HL-60 (cell line): ENCODE results near the gene FCRL2.

Experiments
- DNase-seq, 2 experiments: peaks; one replicate each; pipeline ENCODE4 v3.0.0-alpha.2; 2010 to 2020; ENCODE audit warnings: low read depth in 1 of 2, low spot score in 1 of 2
- H3K27ac ChIP-seq: fragments of 250-450 bp; sonication (Bioruptor Pico); replicated peaks from 2 replicates; pipeline ENCODE4 v1.5.1; 2020; ENCODE audit warnings: mild to moderate bottlenecking, moderate library complexity
- H3K27me3 ChIP-seq: fragments of 250-450 bp; sonication (Bioruptor Pico); 2 replicates; pipeline ENCODE4 v1.5.1; 2021; ENCODE audit warnings: mild to moderate bottlenecking, moderate library complexity; ENCODE audit not compliant: insufficient read depth, poor library complexity, severe bottlenecking
- H3K4me3 ChIP-seq: replicated peaks from 2 replicates; pipeline ENCODE4 v1.5.1; 2011; ENCODE audit warnings: mild to moderate bottlenecking, control low read depth, low read length; ENCODE audit not compliant: insufficient read depth
- GABPA ChIP-seq: IDR thresholded peaks from 2 replicates; pipeline ENCODE4 v1.6.1; 2012; ENCODE audit warnings: low read depth
- POLR2AphosphoS5 ChIP-seq: IDR thresholded peaks from 2 replicates; pipeline ENCODE4 v1.6.1; 2012; ENCODE audit warnings: low read depth
- SPI1 ChIP-seq: IDR thresholded peaks from 2 replicates; pipeline ENCODE4 v1.6.1; 2012; ENCODE audit warnings: low read depth, mild to moderate bottlenecking, borderline replicate concordance
- long read RNA-seq: library from polyadenylated mRNA; unstranded; transcript quantifications from one replicate; pipeline ENCODE4 v2.0.0, GENCODE V29; 2020
- TF ChIP-seq, protein P1 (sequence below): IDR thresholded peaks from 2 replicates; pipeline ENCODE4 v1.6.1; 2012; ENCODE audit warnings: low read depth; ENCODE audit not compliant: insufficient replicate concordance
- TF ChIP-seq, protein P2 (sequence below): IDR thresholded peaks from one replicate; pipeline ENCODE4 v1.5.1; 2011; ENCODE audit warnings: low read length, control low read depth, inconsistent platforms; ENCODE audit not compliant: insufficient read depth

FCRL2 gene
- long read RNA-seq: 0 reads

DNA sequence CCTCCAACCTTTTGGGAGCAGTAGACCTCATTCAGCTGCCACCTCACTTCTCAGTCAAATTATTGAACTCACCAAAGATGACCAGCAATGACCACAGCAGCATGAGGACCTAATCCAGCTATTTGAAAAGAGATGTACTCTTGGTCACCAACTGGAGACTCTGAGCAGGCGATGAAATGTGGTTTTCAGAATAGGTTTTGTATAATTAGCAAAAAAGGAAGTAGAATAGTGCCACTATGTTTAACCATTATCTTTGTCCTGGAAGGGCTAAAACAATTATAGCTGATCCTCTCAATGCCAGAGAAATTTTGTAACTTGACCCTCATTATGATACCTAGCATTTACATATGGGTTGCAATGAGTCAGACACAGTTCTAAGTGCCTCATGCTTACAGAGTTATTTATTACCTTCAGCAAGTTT lies at the start of gene FCRL2:
Gene FCRL2, minus strand, starts transcription at position 162 of the 421 bp plus-strand sequence. Its CDS starts 59 bp downstream, at position 103.
- no peak for TF ChIP-seq GABPA
- no peak for TF ChIP-seq POLR2AphosphoS5
- TF ChIP-seq, protein P1, sequence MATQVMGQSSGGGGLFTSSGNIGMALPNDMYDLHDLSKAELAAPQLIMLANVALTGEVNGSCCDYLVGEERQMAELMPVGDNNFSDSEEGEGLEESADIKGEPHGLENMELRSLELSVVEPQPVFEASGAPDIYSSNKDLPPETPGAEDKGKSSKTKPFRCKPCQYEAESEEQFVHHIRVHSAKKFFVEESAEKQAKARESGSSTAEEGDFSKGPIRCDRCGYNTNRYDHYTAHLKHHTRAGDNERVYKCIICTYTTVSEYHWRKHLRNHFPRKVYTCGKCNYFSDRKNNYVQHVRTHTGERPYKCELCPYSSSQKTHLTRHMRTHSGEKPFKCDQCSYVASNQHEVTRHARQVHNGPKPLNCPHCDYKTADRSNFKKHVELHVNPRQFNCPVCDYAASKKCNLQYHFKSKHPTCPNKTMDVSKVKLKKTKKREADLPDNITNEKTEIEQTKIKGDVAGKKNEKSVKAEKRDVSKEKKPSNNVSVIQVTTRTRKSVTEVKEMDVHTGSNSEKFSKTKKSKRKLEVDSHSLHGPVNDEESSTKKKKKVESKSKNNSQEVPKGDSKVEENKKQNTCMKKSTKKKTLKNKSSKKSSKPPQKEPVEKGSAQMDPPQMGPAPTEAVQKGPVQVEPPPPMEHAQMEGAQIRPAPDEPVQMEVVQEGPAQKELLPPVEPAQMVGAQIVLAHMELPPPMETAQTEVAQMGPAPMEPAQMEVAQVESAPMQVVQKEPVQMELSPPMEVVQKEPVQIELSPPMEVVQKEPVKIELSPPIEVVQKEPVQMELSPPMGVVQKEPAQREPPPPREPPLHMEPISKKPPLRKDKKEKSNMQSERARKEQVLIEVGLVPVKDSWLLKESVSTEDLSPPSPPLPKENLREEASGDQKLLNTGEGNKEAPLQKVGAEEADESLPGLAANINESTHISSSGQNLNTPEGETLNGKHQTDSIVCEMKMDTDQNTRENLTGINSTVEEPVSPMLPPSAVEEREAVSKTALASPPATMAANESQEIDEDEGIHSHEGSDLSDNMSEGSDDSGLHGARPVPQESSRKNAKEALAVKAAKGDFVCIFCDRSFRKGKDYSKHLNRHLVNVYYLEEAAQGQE: no peak
- H3K27me3 ChIP-seq: no peaks in the 10 kb centered on the region
- no peak within 1 kb of the TSS for H3K4me3 ChIP-seq
- DNase-seq: peak in 1 of 2 experiments; percentile 7
- no peak within 1 kb of the TSS for H3K27ac ChIP-seq

DNA sequence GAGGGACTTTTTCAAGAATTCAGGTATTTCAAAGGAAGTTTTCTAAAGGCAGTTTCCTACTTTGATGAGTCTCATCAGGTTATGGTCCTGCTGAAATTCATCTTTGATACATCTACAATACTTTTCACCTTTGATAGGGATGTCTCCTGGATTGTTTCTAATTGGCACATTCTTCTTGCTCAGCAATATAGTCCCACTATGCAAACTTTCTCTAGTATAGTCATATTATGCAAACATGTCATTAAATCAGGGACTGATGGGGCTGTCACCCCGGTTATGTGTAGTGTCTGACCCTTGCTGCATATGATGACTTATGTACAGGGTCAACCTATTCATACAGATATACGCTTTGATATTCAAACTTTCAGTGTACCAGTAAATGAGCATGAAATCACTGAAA lies 43.4 kb upstream of the FCRL2 start:
- no peak overlapping the region for H3K4me3 ChIP-seq
- no peaks in the 10 kb centered on the region for H3K27me3 ChIP-seq
- DNase-seq: no peak
- TF ChIP-seq GABPA (no peak), POLR2AphosphoS5 (no peak), SPI1 (no peak)
- TF ChIP-seq, protein P1: no peak
- TF ChIP-seq, protein P2, sequence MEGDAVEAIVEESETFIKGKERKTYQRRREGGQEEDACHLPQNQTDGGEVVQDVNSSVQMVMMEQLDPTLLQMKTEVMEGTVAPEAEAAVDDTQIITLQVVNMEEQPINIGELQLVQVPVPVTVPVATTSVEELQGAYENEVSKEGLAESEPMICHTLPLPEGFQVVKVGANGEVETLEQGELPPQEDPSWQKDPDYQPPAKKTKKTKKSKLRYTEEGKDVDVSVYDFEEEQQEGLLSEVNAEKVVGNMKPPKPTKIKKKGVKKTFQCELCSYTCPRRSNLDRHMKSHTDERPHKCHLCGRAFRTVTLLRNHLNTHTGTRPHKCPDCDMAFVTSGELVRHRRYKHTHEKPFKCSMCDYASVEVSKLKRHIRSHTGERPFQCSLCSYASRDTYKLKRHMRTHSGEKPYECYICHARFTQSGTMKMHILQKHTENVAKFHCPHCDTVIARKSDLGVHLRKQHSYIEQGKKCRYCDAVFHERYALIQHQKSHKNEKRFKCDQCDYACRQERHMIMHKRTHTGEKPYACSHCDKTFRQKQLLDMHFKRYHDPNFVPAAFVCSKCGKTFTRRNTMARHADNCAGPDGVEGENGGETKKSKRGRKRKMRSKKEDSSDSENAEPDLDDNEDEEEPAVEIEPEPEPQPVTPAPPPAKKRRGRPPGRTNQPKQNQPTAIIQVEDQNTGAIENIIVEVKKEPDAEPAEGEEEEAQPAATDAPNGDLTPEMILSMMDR: no peak
- H3K27ac ChIP-seq: no peak overlapping the region

DNA sequence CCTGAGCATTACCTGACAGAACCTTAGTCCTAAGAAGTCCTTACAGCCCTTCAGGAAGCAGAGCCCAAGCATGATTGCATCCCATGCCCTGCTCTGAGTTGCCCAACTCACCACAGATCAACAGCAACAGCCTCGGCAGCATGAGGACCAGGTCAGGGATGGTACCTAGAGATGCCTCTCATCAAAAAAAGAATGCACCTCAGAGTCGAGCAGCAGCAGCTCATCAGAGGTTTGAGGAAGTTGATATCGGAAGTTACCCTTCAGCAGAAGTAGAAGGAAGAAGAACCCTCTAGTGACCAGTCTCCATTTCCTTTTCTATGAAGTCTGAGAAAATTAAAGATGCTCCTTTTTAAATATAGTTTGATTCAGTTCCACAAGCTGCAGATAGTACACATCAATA lies 43.0 kb upstream of the FCRL2 start, which contains the start of gene FCRL1:
Gene FCRL1, minus strand, starts transcription at position 225 of the 400 bp plus-strand sequence. Its CDS starts 83 bp downstream, at position 142.
- peak; percentile 51 to 78 for DNase-seq
- Histone ChIP-seq H3K27ac (peak within 1 kb of the TSS; percentile 77), H3K4me3 (no peak within 1 kb of the TSS), H3K27me3 (no peaks in the 10 kb centered on the region)
- peak; percentile 43; the same call in 1 of the 2 replicates for TF ChIP-seq SPI1
- TF ChIP-seq, protein P1: no peak
- no peak for TF ChIP-seq POLR2AphosphoS5
- TF ChIP-seq, protein P2: no peak
- no peak for TF ChIP-seq GABPA

GRCh38 chr1:157819215-157819614 lies 42.3 kb upstream of the FCRL2 start:
- Histone ChIP-seq H3K27me3 (no peaks in the 10 kb centered on the region), H3K4me3 (no peak overlapping the region), H3K27ac (peak overlapping the region; percentile 77)
- DNase-seq: no peak
- TF ChIP-seq SPI1: no peak
- TF ChIP-seq GABPA: no peak
- TF ChIP-seq, protein P2: no peak
- no peak for TF ChIP-seq POLR2AphosphoS5
- TF ChIP-seq, protein P1: no peak
